ENCODE results near the gene DDI2. TPM values are rescaled to one million over a fixed set of nuclear protein-coding genes. Genes with fewer than 3 reads are reported as not detected.

DDI2 gene
- total and polyA plus RNA-seq, 2 experiments from 2014 or later, result 5.6 to 27.4 TPM

DNA sequence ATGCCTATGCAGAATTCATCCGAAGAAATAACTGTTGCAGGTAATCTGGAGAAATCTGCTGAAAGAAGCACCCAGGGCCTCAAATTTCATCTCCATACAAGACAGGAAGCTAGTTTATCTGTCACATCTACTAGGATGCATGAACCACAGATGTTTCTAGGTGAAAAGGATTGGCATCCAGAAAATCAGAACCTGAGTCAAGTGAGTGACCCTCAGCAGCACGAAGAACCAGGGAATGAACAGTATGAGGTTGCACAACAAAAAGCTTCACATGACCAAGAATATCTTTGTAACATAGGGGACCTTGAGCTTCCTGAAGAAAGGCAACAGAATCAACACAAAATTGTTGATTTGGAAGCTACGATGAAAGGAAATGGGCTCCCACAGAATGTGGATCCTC lies 42.9 kb downstream of the DDI2 start:
- H3K4me3 ChIP-seq, result no peak overlapping the region
- no peaks in the 10 kb centered on the region for H4K20me1 ChIP-seq (ENCODE audit: insufficient read depth, poor library complexity, severe bottlenecking)
- H3K36me3 ChIP-seq (replicated peaks; ENCODE audit: insufficient read depth, low read depth), result no peaks in the 10 kb centered on the region
- no peaks in the 10 kb centered on the region for H3K27me3 ChIP-seq
- H3K4me2 ChIP-seq, result no peak overlapping the region
- H3K27ac ChIP-seq, result no peak overlapping the region
- no peak for TF ChIP-seq EZH2phosphoT487 (IDR thresholded peaks at IDR 0.05; ENCODE audit: low read depth, severe bottlenecking, unreplicated experiment)
- no peak for TF ChIP-seq EZH2 (IDR thresholded peaks at IDR 0.05; ENCODE audit: borderline replicate concordance)
- TF ChIP-seq, protein P1, sequence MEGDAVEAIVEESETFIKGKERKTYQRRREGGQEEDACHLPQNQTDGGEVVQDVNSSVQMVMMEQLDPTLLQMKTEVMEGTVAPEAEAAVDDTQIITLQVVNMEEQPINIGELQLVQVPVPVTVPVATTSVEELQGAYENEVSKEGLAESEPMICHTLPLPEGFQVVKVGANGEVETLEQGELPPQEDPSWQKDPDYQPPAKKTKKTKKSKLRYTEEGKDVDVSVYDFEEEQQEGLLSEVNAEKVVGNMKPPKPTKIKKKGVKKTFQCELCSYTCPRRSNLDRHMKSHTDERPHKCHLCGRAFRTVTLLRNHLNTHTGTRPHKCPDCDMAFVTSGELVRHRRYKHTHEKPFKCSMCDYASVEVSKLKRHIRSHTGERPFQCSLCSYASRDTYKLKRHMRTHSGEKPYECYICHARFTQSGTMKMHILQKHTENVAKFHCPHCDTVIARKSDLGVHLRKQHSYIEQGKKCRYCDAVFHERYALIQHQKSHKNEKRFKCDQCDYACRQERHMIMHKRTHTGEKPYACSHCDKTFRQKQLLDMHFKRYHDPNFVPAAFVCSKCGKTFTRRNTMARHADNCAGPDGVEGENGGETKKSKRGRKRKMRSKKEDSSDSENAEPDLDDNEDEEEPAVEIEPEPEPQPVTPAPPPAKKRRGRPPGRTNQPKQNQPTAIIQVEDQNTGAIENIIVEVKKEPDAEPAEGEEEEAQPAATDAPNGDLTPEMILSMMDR (IDR thresholded peaks at IDR 0.05; ENCODE audit: poor library complexity), result no peak
- H3K4me1 ChIP-seq (ENCODE audit: insufficient read depth), result no peaks in the 10 kb centered on the region
- H2AFZ ChIP-seq, result no peak overlapping the region
- 96% methylated on average over 3 of the region's 3 CpGs for WGBS (ENCODE audit: low lambda C conversion rate, missing lambda C conversion rate)
- H3K9me2 ChIP-seq (replicated peaks; ENCODE audit: insufficient read depth), result no peaks in the 10 kb centered on the region
- no peaks in the 10 kb centered on the region for H3K9me3 ChIP-seq (ENCODE audit: low read depth)
- no peak for DNase-seq (ENCODE audit: low spot score)
- peaks cover 19% of the 10 kb centered on the region for H3K79me2 ChIP-seq

DNA sequence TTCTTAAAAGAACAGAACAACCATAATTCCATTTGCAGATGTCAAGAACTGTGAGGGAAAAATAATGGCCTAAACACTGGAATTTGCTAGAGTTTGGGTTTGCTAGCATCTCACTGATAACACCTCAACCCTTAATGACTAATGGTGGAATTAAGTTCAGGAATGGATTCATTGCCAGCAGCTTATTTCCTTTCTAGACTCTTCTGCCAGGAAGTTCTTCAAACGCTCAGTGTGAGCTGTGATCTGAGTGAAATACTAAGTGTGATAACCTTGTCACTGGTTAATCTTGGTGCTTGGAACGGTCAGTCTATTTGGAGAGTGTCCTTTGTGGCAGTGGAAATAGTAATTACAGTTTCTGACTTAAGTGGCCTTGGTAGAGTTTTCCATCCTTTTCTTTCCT lies 45.2 kb downstream of the DDI2 start:
- Histone ChIP-seq H3K4me2 (no peak overlapping the region), H2AFZ (no peak overlapping the region), H3K4me1 (ENCODE audit: insufficient read depth) (no peaks in the 10 kb centered on the region), H3K9me3 (ENCODE audit: low read depth) (no peaks in the 10 kb centered on the region), H3K4me3 (no peak overlapping the region), H3K9me2 (replicated peaks; ENCODE audit: insufficient read depth) (no peaks in the 10 kb centered on the region), H3K27ac (no peak overlapping the region), H3K79me2 (peaks cover 16% of the 10 kb centered on the region), H3K36me3 (replicated peaks; ENCODE audit: insufficient read depth, low read depth) (no peaks in the 10 kb centered on the region), H3K27me3 (no peaks in the 10 kb centered on the region), H4K20me1 (ENCODE audit: insufficient read depth, poor library complexity, severe bottlenecking) (no peaks in the 10 kb centered on the region)
- no peak for DNase-seq (ENCODE audit: low spot score)
- 51% methylated on average over 2 of the region's 2 CpGs for WGBS (ENCODE audit: low lambda C conversion rate, missing lambda C conversion rate)
- TF ChIP-seq EZH2 (IDR thresholded peaks at IDR 0.05; ENCODE audit: borderline replicate concordance) (no peak), EZH2phosphoT487 (IDR thresholded peaks at IDR 0.05; ENCODE audit: low read depth, severe bottlenecking, unreplicated experiment) (no peak)
- TF ChIP-seq, protein P1 (IDR thresholded peaks at IDR 0.05; ENCODE audit: poor library complexity), result no peak

DNA sequence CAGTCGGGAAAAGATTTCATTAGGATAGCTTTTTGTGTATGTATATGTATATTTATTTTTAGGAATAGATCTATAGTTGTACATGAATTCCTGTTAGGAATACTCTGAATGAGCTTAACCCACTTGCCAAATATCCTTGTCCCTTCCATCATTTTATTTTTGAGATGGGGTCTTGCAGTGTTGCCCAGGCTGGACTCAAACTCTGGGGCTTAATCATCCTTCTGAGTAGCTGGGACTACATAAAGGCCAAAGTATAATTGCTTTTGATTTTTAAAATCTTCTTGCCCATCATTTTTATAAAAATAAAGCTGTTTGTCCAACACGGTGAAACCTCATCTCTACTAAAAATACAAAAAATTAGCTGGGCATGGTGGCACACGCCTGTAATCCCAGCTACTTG lies 46.7 kb downstream of the DDI2 start:
- H4K20me1 ChIP-seq (ENCODE audit: insufficient read depth, poor library complexity, severe bottlenecking), result no peaks in the 10 kb centered on the region
- H3K27ac ChIP-seq, result no peak overlapping the region
- no peak overlapping the region for H3K4me2 ChIP-seq
- H3K79me2 ChIP-seq, result peaks cover 16% of the 10 kb centered on the region
- TF ChIP-seq, protein P1 (IDR thresholded peaks at IDR 0.05; ENCODE audit: poor library complexity), result no peak
- no peak for TF ChIP-seq EZH2phosphoT487 (IDR thresholded peaks at IDR 0.05; ENCODE audit: low read depth, severe bottlenecking, unreplicated experiment)
- no peak for TF ChIP-seq EZH2 (IDR thresholded peaks at IDR 0.05; ENCODE audit: borderline replicate concordance)
- no peaks in the 10 kb centered on the region for H3K27me3 ChIP-seq
- no peaks in the 10 kb centered on the region for H3K4me1 ChIP-seq (ENCODE audit: insufficient read depth)
- WGBS (ENCODE audit: low lambda C conversion rate, missing lambda C conversion rate), result 96% methylated on average over 3 of the region's 3 CpGs
- no peaks in the 10 kb centered on the region for H3K36me3 ChIP-seq (replicated peaks; ENCODE audit: insufficient read depth, low read depth)
- no peaks in the 10 kb centered on the region for H3K9me3 ChIP-seq (ENCODE audit: low read depth)
- H3K4me3 ChIP-seq, result no peak overlapping the region
- no peak for DNase-seq (ENCODE audit: low spot score)
- no peak overlapping the region for H2AFZ ChIP-seq
- H3K9me2 ChIP-seq (replicated peaks; ENCODE audit: insufficient read depth), result no peaks in the 10 kb centered on the region

DNA sequence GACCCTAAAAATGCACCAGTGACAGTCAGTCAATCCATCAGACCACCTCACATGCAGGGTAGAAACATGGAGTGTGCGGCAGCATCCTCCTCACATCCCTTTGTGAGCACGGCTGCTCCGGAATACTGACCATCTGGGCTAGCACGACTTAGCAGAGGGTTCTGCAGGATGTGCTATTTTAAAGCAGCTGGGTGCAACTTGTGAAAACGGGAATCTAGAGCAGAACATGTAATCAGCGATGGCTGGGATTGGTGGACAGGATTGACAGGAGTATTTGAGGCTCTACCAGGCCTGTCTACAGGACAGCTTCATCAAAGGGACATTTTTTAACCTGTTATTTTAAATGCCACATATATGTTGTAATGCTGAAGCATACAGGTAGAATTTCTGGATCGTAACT lies 50.1 kb downstream of the DDI2 start:
- 89% methylated on average over 7 of the region's 7 CpGs for WGBS (ENCODE audit: low lambda C conversion rate, missing lambda C conversion rate)
- DNase-seq (ENCODE audit: low spot score), result no peak

More for the DNA sequence above, 50.1 kb downstream of the DDI2 start:
- Histone ChIP-seq H3K79me2 (peaks cover 9% of the 10 kb centered on the region), H3K9me2 (replicated peaks; ENCODE audit: insufficient read depth) (no peaks in the 10 kb centered on the region), H2AFZ (no peak overlapping the region), H3K9me3 (ENCODE audit: low read depth) (no peaks in the 10 kb centered on the region), H3K4me1 (ENCODE audit: insufficient read depth) (peaks cover 5% of the 10 kb centered on the region), H4K20me1 (ENCODE audit: insufficient read depth, poor library complexity, severe bottlenecking) (no peaks in the 10 kb centered on the region), H3K4me3 (no peak overlapping the region), H3K36me3 (replicated peaks; ENCODE audit: insufficient read depth, low read depth) (no peaks in the 10 kb centered on the region), H3K4me2 (no peak overlapping the region), H3K27ac (no peak overlapping the region), H3K27me3 (no peaks in the 10 kb centered on the region)
- no peak for TF ChIP-seq EZH2phosphoT487 (IDR thresholded peaks at IDR 0.05; ENCODE audit: low read depth, severe bottlenecking, unreplicated experiment)
- TF ChIP-seq, protein P1 (IDR thresholded peaks at IDR 0.05; ENCODE audit: poor library complexity), result no peak
- TF ChIP-seq EZH2 (IDR thresholded peaks at IDR 0.05; ENCODE audit: borderline replicate concordance), result no peak
